SK-N-SH treated with all-trans-retinoic acid at 6 μM for 48 hours (cell line): ENCODE data around the gene PSD2.

Source experiments
- ATAC-seq: fragments of 200-7000 bp; cut with Tn5 transposase; 3 replicates; pipeline ENCODE4 v1.9.1; 2020; ENCODE audit warnings: mild to moderate bottlenecking, moderate library complexity
- ARNTL ChIP-seq: fragments of 450-650 bp; formaldehyde crosslinking; IDR thresholded peaks from 2 replicates; pipeline ENCODE4 v1.5.0; 2020; ENCODE audit warnings: low read depth, mild to moderate bottlenecking, moderate library complexity, borderline replicate concordance
- BACH2 ChIP-seq: fragments of 250-450 bp; sonication (Bioruptor Pico); IDR thresholded peaks from 2 replicates; pipeline ENCODE4 v1.9.0; 2021; ENCODE audit warnings: mild to moderate bottlenecking, borderline replicate concordance
- CSDC2 ChIP-seq: fragments of 250-450 bp; sonication (Bioruptor Pico); IDR thresholded peaks from 2 replicates; pipeline ENCODE4 v1.5.0; 2020; ENCODE audit warnings: mild to moderate bottlenecking, moderate library complexity
- ESRRG ChIP-seq: fragments of 250-450 bp; sonication (Bioruptor Pico); IDR thresholded peaks from 2 replicates; pipeline ENCODE4 v1.6.1; 2021; ENCODE audit warnings: mild to moderate bottlenecking
- GLIS3 ChIP-seq: fragments of 250-450 bp; sonication (Bioruptor Pico); IDR thresholded peaks from 2 replicates; pipeline ENCODE4 v1.5.0; 2020; ENCODE audit warnings: mild to moderate bottlenecking, moderate library complexity
- ISL1 ChIP-seq: fragments of 250-450 bp; sonication (Bioruptor Pico); IDR thresholded peaks from 2 replicates; pipeline ENCODE4 v2.1.2; 2022; ENCODE audit warnings: mild to moderate bottlenecking, moderate library complexity
- OSR1 ChIP-seq: fragments of 250-450 bp; sonication (Bioruptor Pico); IDR thresholded peaks from 2 replicates; pipeline ENCODE4 v1.8.0; 2022; ENCODE audit warnings: moderate library complexity, mild to moderate bottlenecking, inconsistent platforms
- POU6F1 ChIP-seq: fragments of 250-450 bp; sonication (Bioruptor Pico); IDR thresholded peaks from 2 replicates; pipeline ENCODE4 v1.8.0; 2021; ENCODE audit warnings: low read depth, mild to moderate bottlenecking, moderate library complexity, borderline replicate concordance
- RARB ChIP-seq: fragments of 250-450 bp; sonication (Bioruptor Pico); IDR thresholded peaks from 2 replicates; pipeline ENCODE4 v1.8.0; 2021; ENCODE audit warnings: mild to moderate bottlenecking, moderate library complexity
- SNAI2 ChIP-seq: fragments of 250-450 bp; sonication (Bioruptor Pico); IDR thresholded peaks from 2 replicates; pipeline ENCODE4 v1.5.0; 2020; ENCODE audit warnings: mild to moderate bottlenecking, moderate library complexity
- TCF4 ChIP-seq: fragments of 250-450 bp; sonication (Bioruptor Pico); IDR thresholded peaks from 2 replicates; pipeline ENCODE4 v1.8.0; 2021; ENCODE audit warnings: mild to moderate bottlenecking, moderate library complexity, borderline replicate concordance
- TOX ChIP-seq: fragments of 250-450 bp; sonication (Bioruptor Pico); IDR thresholded peaks from 2 replicates; pipeline ENCODE4 v1.8.0; 2021; ENCODE audit warnings: mild to moderate bottlenecking, moderate library complexity, borderline replicate concordance
- ZC3H10 ChIP-seq: fragments of 250-450 bp; sonication (Bioruptor Pico); IDR thresholded peaks from 2 replicates; pipeline ENCODE4 v1.5.1; 2021; ENCODE audit warnings: mild to moderate bottlenecking, moderate library complexity
- ZFP3 ChIP-seq: fragments of 250-450 bp; sonication (Bioruptor Pico); IDR thresholded peaks from 2 replicates; pipeline ENCODE4 v1.5.0; 2020; ENCODE audit warnings: mild to moderate bottlenecking, moderate library complexity
- ZFP30 ChIP-seq: fragments of 450-650 bp; formaldehyde crosslinking; IDR thresholded peaks from 2 replicates; pipeline ENCODE4 v1.5.0; 2022; ENCODE audit warnings: mild to moderate bottlenecking, moderate library complexity
- ZNF70 ChIP-seq: fragments of 450-650 bp; formaldehyde crosslinking; IDR thresholded peaks from 2 replicates; pipeline ENCODE4 v1.5.0; 2020; ENCODE audit warnings: mild to moderate bottlenecking, moderate library complexity
- ZNF8 ChIP-seq: fragments of 450-650 bp; formaldehyde crosslinking; IDR thresholded peaks from 2 replicates; pipeline ENCODE4 v1.5.0; 2020; ENCODE audit warnings: mild to moderate bottlenecking, moderate library complexity
- TF ChIP-seq, protein P1 (sequence below): fragments of 250-450 bp; sonication (Bioruptor Pico); IDR thresholded peaks from 2 replicates; pipeline ENCODE4 v1.5.1; 2020; ENCODE audit warnings: low read depth, mild to moderate bottlenecking, moderate library complexity
- TF ChIP-seq, protein P2 (sequence below): fragments of 250-450 bp; sonication (Bioruptor Pico); IDR thresholded peaks from 2 replicates; pipeline ENCODE4 v1.5.0; 2020; ENCODE audit warnings: mild to moderate bottlenecking, moderate library complexity
- TF ChIP-seq, protein P3 (sequence below): fragments of 250-450 bp; sonication (Bioruptor Pico); IDR thresholded peaks from 2 replicates; pipeline ENCODE4 v1.8.0; 2020; ENCODE audit warnings: mild to moderate bottlenecking, moderate library complexity, borderline replicate concordance
- TF ChIP-seq, protein P4 (sequence below): fragments of 250-450 bp; sonication (Bioruptor Pico); IDR thresholded peaks from 2 replicates; pipeline ENCODE4 v1.5.1; 2021; ENCODE audit warnings: mild to moderate bottlenecking, moderate library complexity

The PSD2 gene

DNA sequence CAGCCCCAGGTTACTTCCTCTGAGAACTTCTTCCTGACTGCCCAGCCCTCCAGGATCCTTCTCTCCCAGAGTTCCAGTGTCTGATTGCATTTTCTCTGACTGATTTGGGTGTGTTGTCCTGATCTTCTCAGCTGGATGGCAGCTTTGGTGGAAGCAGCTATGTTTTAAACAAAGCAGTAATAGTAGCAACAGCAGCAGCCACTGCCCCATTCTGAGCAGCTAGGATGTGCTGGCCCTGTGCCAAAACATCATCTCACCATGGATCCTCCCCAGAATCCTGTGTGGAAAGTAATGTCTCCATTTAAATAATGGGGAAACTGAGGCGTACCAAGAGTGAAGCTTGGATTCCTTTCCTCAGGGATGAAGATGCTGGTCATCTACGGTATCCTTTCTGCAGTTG is 46.4 kb upstream of the PSD2 start:
- TF ChIP-seq SNAI2 (CRISPR knock-in tag) (no peak), RARB (CRISPR knock-in tag) (no peak), ZFP3 (no peak), CSDC2 (no peak), ESRRG (CRISPR knock-in tag) (no peak), ZNF70 (no peak), GLIS3 (CRISPR knock-in tag) (no peak), OSR1 (CRISPR knock-in tag) (no peak), TCF4 (CRISPR knock-in tag) (no peak), POU6F1 (no peak), ISL1 (no peak), TOX (CRISPR knock-in tag) (no peak), ZNF8 (CRISPR knock-in tag) (no peak)
- TF ChIP-seq, protein P1, sequence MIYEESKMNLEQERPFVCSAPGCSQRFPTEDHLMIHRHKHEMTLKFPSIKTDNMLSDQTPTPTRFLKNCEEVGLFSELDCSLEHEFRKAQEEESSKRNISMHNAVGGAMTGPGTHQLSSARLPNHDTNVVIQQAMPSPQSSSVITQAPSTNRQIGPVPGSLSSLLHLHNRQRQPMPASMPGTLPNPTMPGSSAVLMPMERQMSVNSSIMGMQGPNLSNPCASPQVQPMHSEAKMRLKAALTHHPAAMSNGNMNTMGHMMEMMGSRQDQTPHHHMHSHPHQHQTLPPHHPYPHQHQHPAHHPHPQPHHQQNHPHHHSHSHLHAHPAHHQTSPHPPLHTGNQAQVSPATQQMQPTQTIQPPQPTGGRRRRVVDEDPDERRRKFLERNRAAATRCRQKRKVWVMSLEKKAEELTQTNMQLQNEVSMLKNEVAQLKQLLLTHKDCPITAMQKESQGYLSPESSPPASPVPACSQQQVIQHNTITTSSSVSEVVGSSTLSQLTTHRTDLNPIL (CRISPR knock-in tag): no peak
- TF ChIP-seq, protein P2, sequence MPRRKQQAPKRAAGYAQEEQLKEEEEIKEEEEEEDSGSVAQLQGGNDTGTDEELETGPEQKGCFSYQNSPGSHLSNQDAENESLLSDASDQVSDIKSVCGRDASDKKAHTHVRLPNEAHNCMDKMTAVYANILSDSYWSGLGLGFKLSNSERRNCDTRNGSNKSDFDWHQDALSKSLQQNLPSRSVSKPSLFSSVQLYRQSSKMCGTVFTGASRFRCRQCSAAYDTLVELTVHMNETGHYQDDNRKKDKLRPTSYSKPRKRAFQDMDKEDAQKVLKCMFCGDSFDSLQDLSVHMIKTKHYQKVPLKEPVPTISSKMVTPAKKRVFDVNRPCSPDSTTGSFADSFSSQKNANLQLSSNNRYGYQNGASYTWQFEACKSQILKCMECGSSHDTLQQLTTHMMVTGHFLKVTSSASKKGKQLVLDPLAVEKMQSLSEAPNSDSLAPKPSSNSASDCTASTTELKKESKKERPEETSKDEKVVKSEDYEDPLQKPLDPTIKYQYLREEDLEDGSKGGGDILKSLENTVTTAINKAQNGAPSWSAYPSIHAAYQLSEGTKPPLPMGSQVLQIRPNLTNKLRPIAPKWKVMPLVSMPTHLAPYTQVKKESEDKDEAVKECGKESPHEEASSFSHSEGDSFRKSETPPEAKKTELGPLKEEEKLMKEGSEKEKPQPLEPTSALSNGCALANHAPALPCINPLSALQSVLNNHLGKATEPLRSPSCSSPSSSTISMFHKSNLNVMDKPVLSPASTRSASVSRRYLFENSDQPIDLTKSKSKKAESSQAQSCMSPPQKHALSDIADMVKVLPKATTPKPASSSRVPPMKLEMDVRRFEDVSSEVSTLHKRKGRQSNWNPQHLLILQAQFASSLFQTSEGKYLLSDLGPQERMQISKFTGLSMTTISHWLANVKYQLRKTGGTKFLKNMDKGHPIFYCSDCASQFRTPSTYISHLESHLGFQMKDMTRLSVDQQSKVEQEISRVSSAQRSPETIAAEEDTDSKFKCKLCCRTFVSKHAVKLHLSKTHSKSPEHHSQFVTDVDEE (CRISPR knock-in tag): no peak
- TF ChIP-seq, all 23 proteins: peak for 0
- ATAC-seq: no peak

DNA sequence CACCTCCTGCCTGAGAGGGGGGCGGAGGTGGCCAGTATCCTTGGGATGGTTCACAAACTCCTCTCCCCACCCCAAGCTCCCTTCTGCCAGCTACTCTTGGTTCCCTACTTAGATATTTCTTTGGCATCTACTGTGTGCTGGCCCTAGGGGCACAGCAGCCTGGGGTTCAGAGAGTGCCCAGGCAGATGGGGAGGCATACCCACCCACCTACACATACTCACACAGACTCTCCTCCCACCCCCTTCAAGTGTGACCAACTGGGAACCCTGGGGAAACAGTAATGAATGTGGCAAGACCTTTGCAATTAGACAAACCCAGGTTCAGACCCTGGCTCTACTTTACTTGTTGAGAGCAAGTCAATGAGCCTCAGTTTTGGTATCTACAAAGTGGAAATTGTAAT is 44.4 kb upstream of the PSD2 start:
- TF ChIP-seq RARB (CRISPR knock-in tag) (no peak), ISL1 (no peak), ARNTL (CRISPR knock-in tag) (no peak), POU6F1 (no peak), TCF4 (CRISPR knock-in tag) (no peak), ZC3H10 (CRISPR knock-in tag) (no peak), OSR1 (CRISPR knock-in tag) (no peak), ZFP3 (no peak), ESRRG (CRISPR knock-in tag) (no peak), GLIS3 (CRISPR knock-in tag) (no peak), BACH2 (CRISPR knock-in tag) (no peak), SNAI2 (CRISPR knock-in tag) (no peak)
- TF ChIP-seq, protein P3, sequence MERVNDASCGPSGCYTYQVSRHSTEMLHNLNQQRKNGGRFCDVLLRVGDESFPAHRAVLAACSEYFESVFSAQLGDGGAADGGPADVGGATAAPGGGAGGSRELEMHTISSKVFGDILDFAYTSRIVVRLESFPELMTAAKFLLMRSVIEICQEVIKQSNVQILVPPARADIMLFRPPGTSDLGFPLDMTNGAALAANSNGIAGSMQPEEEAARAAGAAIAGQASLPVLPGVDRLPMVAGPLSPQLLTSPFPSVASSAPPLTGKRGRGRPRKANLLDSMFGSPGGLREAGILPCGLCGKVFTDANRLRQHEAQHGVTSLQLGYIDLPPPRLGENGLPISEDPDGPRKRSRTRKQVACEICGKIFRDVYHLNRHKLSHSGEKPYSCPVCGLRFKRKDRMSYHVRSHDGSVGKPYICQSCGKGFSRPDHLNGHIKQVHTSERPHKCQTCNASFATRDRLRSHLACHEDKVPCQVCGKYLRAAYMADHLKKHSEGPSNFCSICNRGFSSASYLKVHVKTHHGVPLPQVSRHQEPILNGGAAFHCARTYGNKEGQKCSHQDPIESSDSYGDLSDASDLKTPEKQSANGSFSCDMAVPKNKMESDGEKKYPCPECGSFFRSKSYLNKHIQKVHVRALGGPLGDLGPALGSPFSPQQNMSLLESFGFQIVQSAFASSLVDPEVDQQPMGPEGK (CRISPR knock-in tag): no peak
- no peak for ATAC-seq

- ATAC-seq: peak; percentile 62
- TF ChIP-seq OSR1 (CRISPR knock-in tag) (no peak), ZFP30 (CRISPR knock-in tag) (no peak), TCF4 (CRISPR knock-in tag) (no peak), RARB (CRISPR knock-in tag) (no peak), CSDC2 (no peak), ZC3H10 (CRISPR knock-in tag) (no peak)
- TF ChIP-seq, protein P4, sequence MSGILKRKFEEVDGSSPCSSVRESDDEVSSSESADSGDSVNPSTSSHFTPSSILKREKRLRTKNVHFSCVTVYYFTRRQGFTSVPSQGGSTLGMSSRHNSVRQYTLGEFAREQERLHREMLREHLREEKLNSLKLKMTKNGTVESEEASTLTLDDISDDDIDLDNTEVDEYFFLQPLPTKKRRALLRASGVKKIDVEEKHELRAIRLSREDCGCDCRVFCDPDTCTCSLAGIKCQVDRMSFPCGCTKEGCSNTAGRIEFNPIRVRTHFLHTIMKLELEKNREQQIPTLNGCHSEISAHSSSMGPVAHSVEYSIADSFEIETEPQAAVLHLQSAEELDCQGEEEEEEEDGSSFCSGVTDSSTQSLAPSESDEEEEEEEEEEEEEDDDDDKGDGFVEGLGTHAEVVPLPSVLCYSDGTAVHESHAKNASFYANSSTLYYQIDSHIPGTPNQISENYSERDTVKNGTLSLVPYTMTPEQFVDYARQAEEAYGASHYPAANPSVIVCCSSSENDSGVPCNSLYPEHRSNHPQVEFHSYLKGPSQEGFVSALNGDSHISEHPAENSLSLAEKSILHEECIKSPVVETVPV: no peak
Observed at GRCh38 chr5:139752506-139753473, 42.8 kb upstream of the PSD2 start.
